Adipocyte (in vitro differentiated cells): ENCODE measurements around the gene HCFC2.

Experiments used
- DNase-seq: peaks from one replicate; pipeline ENCODE4 v3.0.0-alpha.2; 2015; ENCODE audit warnings: low read depth
- H3K27me3 ChIP-seq: replicated peaks from 2 replicates; pipeline ENCODE4 v1.7.0; 2013; ENCODE audit warnings: mild to moderate bottlenecking, low read length, moderate library complexity; ENCODE audit not compliant: control insufficient read depth, insufficient read depth
- H3K36me3 ChIP-seq: 2 replicates; pipeline ENCODE4 v1.7.0; 2013; ENCODE audit warnings: low read length, mild to moderate bottlenecking, moderate library complexity; ENCODE audit not compliant: control insufficient read depth, insufficient read depth, severe bottlenecking
- H3K4me1 ChIP-seq: 2 replicates; pipeline ENCODE4 v1.7.0; 2013; ENCODE audit warnings: mild to moderate bottlenecking, low read length, moderate library complexity; ENCODE audit not compliant: control insufficient read depth, insufficient read depth
- H3K4me3 ChIP-seq: 2 replicates; pipeline ENCODE4 v1.7.0; 2013; ENCODE audit warnings: mild to moderate bottlenecking, low read length, moderate library complexity
- H3K9ac ChIP-seq: 2 replicates; pipeline ENCODE4 v1.7.0; 2013; ENCODE audit warnings: mild to moderate bottlenecking, low read length, moderate library complexity
- H3K9me3 ChIP-seq: 2 replicates; pipeline ENCODE4 v1.7.0; 2013; ENCODE audit warnings: mild to moderate bottlenecking, low read length, moderate library complexity; ENCODE audit not compliant: control insufficient read depth

HCFC2 gene

DNA sequence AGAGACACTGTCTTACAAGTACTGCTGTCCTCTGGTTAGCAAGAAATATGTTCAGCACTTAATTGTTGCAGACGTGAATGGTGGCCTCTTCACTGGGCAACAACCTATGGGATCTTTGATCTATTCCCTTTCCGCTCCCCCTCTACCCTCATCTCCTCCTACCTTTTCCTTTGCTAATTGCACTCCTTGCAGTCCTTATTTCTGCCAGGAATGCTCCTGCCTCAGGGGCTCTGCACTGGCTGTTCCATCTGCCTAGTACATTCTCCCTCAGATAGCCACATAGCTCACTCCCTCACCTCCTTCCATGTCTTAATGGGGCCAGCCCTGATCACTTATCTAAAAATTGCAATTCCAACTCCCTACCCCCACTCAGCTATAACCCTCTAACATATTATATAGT lies 78.2 kb downstream of the HCFC2 start:
- H3K4me3 ChIP-seq, result no peak overlapping the region
- H3K4me1 ChIP-seq, result peaks cover 10% of the 10 kb centered on the region
- H3K27me3 ChIP-seq, result no peaks in the 10 kb centered on the region
- DNase-seq, result no peak
- no peak overlapping the region for H3K9ac ChIP-seq
- H3K36me3 ChIP-seq, result no peaks in the 10 kb centered on the region
- H3K9me3 ChIP-seq, result no peaks in the 10 kb centered on the region

DNA sequence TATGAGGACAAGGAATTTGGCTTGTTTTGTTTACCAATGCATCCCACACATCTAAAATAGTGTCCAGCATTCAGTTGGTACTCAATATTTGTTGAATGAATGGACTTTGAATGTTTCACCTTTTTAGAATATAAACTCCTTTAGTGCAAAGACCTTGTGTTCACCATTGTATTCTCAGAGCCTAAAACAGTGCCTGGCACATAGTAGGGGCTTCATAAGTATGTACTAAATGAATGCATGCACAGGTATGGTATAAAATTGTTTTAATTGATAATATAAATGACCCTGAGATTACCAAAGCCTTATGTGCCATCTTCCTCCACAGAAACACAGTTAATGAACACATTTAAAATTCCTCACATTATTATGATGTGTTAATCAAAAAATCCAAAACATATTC lies 78.7 kb downstream of the HCFC2 start:
- Histone ChIP-seq H3K4me1 (peaks cover 10% of the 10 kb centered on the region), H3K9me3 (peaks cover 2% of the 10 kb centered on the region), H3K9ac (no peak overlapping the region), H3K27me3 (no peaks in the 10 kb centered on the region), H3K36me3 (no peaks in the 10 kb centered on the region), H3K4me3 (no peak overlapping the region)
- no peak for DNase-seq

- H3K4me3 ChIP-seq, result no peak overlapping the region
- DNase-seq, result no peak
- H3K9ac ChIP-seq, result no peak overlapping the region
- H3K36me3 ChIP-seq, result no peaks in the 10 kb centered on the region
- peaks cover 4% of the 10 kb centered on the region for H3K9me3 ChIP-seq
- peaks cover 3% of the 10 kb centered on the region for H3K4me1 ChIP-seq
- no peaks in the 10 kb centered on the region for H3K27me3 ChIP-seq
Measured at GRCh38 chr12:104143918-104144317, 79.6 kb downstream of the HCFC2 start.

GRCh38 chr12:104147346-104147745 lies 83.0 kb downstream of the HCFC2 start:
- H3K9me3 ChIP-seq, result peaks cover 4% of the 10 kb centered on the region
- no peak for DNase-seq
- H3K4me1 ChIP-seq, result no peaks in the 10 kb centered on the region
- no peak overlapping the region for H3K4me3 ChIP-seq
- H3K9ac ChIP-seq, result no peak overlapping the region
- H3K36me3 ChIP-seq, result no peaks in the 10 kb centered on the region
- H3K27me3 ChIP-seq, result peaks cover 4% of the 10 kb centered on the region

DNA sequence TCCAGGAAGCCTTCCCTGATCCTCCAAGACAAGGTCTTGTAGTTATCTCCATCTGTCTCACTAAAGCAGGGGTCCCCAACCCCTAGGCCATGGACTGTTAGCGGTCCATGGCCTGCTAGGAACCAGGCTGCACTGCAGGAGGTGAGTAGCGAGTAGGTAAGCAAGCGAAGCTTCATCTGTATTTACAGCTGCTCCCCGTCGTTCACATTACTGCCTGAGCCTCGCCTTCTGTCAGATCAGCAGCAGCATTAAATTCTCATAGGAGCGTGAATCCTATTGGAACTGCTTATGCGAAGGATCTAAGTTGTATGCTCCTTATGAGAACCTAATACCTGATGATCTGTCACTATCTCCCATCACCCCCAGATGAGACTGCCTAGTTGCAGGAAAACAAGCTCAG lies 86.1 kb downstream of the HCFC2 start:
- H3K9me3 ChIP-seq, result peaks cover 4% of the 10 kb centered on the region
- H3K4me3 ChIP-seq, result no peak overlapping the region
- no peak overlapping the region for H3K9ac ChIP-seq
- peaks cover 4% of the 10 kb centered on the region for H3K27me3 ChIP-seq
- H3K36me3 ChIP-seq, result no peaks in the 10 kb centered on the region
- DNase-seq, result no peak
- no peaks in the 10 kb centered on the region for H3K4me1 ChIP-seq

GRCh38 chr12:104152685-104153241 lies 88.4 kb downstream of the HCFC2 start:
- H3K9ac ChIP-seq, result no peak overlapping the region
- H3K4me3 ChIP-seq, result no peak overlapping the region
- peaks cover 4% of the 10 kb centered on the region for H3K9me3 ChIP-seq
- H3K4me1 ChIP-seq, result no peaks in the 10 kb centered on the region
- DNase-seq, result no peak
- peaks cover 4% of the 10 kb centered on the region for H3K27me3 ChIP-seq
- no peaks in the 10 kb centered on the region for H3K36me3 ChIP-seq

- no peaks in the 10 kb centered on the region for H3K36me3 ChIP-seq
- no peak overlapping the region for H3K9ac ChIP-seq
- H3K4me1 ChIP-seq, result no peaks in the 10 kb centered on the region
- DNase-seq, result no peak
- H3K9me3 ChIP-seq, result no peaks in the 10 kb centered on the region
- peaks cover 4% of the 10 kb centered on the region for H3K27me3 ChIP-seq
- H3K4me3 ChIP-seq, result no peak overlapping the region
Measured at GRCh38 chr12:104154286-104154685, 90.0 kb downstream of the HCFC2 start.

DNA sequence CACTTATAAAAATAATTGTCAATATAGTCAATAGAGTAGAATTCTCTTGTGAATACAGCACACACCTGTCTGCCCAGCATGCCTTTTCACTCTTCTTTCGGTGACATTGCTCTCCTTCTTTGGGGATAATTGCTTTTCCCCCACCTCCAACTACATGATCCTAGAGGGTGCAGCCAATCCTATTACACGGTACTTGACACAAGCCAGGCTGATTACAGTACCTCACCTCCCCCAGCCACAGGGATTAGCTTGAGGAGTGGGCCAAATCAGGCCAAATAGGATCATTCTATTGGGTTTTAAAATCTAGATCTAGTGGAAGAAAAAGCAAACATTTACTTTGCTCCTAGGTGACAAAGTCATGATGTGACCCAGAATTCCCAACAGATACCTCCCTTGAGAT lies 90.5 kb downstream of the HCFC2 start:
- H3K36me3 ChIP-seq, result no peaks in the 10 kb centered on the region
- no peaks in the 10 kb centered on the region for H3K4me1 ChIP-seq
- no peak for DNase-seq
- no peak overlapping the region for H3K9ac ChIP-seq
- H3K4me3 ChIP-seq, result no peak overlapping the region
- peaks cover 1% of the 10 kb centered on the region for H3K27me3 ChIP-seq
- no peaks in the 10 kb centered on the region for H3K9me3 ChIP-seq
